Measurements from ENCODE around the gene KIAA0513. TPM values are rescaled to one million over a fixed set of nuclear protein-coding genes. Genes with fewer than 3 reads are reported as not detected.

The KIAA0513 gene
- total RNA-seq, 2 donors from 2014 or later, result 14.7 to 15.8 TPM

DNA sequence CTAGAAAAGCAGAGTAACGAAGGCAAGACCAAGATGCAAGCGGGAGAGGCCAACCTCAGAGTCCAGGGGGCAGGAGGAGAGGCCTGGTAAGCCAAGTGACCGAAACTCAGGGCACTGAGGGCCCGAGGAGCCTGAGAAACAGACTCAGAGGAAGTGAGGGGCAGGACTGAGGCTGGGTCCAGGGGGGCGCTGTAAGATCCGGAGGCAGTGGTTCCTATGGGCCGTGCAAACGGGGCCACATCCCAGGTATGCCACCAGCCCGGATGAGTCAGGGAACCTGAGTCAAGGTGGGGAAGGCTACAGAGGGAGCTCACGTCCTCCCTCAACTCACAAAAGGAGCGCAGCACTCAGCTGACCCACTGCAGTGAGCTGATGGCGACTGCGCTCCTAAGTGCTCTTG lies 24.5 kb upstream of the KIAA0513 start:
- intact Hi-C loops (cut with DNase I), result no loop called here

GRCh38 chr16:85003725-85004586 lies 23.6 kb upstream of the KIAA0513 start:
- intact Hi-C loops (cut with DNase I), result no loop called here
- peak; percentile 58 for DNase-seq (ENCODE audit: low spot score)

More for the DNA sequence above, 24.5 kb upstream of the KIAA0513 start:
- no peak for DNase-seq (ENCODE audit: low spot score)

DNA sequence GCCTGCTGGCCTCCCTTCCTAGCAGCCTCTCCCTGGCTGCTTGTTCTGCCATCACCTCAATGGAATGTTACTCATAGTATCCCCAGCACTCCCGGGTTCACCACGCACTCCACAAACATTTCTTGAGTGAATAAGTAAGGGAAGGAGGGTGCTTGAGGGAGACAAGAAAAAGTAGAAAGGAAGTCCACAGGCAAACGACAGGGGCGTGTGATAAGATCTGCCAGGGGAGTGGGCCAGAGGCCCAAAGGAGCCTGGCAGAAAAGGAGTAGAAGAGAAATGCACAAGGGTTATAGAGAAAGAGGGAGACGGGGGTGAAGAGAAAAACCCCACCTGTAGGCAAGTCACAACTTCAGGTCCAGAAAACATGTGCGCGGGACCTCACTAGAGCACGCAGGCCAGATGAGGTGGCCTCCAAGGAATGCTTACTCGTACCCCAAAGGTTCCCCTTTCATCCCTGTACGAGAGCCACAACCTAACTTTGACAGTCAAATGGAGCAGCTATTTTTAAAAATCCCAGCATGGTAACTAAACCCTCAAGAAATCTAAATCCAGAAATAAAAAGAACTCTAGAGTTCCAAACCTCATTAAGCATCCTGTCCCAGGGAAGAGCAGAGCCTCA lies 22.9 kb upstream of the KIAA0513 start:
- intact Hi-C loops (cut with DNase I), result no loop called here
- no peak for DNase-seq (ENCODE audit: low spot score)

GRCh38 chr16:85005285-85006069 lies 22.1 kb upstream of the KIAA0513 start:
- intact Hi-C loops (cut with DNase I), result no loop called here
- DNase-seq (ENCODE audit: low spot score), result no peak

GRCh38 chr16:85006639-85007038 lies 21.0 kb upstream of the KIAA0513 start:
- intact Hi-C loops (cut with DNase I), result no loop called here
- DNase-seq (ENCODE audit: low spot score), result no peak

DNA sequence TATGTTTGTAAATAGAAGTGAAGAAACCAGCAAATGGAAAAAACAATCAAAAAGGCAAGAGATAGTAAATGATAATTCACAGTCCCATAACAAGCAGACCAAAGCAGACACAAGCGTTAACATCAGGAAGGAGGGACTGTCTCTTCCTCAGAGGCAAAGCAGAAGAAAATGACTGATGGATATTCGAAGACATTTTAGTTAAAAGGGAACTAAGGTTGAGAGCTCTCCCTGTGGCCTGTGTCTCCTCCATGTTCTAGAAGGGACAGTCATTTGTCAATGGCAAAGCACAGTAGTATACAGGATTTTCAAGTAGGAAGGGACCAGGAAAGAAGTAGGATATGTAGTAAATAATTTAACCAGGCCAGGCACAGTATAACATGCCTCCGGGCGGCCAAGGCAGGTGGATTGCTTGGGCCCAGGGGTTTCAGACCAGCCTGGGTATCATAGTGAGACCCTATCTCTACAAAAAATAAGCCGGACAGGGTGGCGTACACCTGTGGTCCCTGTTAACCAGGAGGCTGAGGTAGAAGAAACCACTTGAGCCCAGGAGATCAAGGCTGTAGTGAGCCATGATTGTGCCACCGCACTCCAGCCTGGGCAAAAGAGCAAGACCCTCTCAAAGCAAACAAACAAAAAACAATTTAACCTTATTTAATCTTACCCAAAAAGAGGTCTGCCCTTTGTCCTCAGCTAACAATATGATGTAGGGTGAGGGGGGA lies 19.9 kb upstream of the KIAA0513 start:
- no peak for DNase-seq (ENCODE audit: low spot score)
- intact Hi-C loops (cut with DNase I), result no loop called here

DNA sequence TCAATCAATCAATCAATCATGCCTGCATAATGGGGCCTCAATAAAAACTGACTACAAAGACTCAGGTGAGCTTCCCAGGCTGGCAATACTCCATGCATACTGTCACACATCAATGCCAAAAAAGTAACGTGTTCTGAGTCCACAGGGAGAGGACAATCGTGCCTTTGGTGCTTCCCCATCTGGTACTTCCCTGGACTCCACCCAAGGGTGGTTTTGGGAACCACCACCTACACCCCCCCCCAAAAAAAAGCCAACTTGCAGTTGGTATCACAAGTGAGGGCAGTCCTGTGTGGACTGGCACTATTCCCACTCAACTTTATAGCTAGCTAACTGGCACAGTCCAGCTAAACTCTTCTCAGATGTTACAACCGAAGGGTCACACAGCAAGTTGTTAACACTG lies 19.3 kb upstream of the KIAA0513 start:
- intact Hi-C loops (cut with DNase I), result no loop called here
- DNase-seq (ENCODE audit: low spot score), result no peak

GRCh38 chr16:85010446-85010930 lies 17.1 kb upstream of the KIAA0513 start:
- intact Hi-C loops (cut with DNase I), result no loop called here
- no peak for DNase-seq (ENCODE audit: low spot score)

GRCh38 chr16:85010931-85011845 lies 16.4 kb upstream of the KIAA0513 start, which contains the start of gene ZDHHC7:
Gene ZDHHC7, minus strand, starts transcription at chr16:85011535. Its CDS starts 20,917 bp downstream, at chr16:84990618.
- intact Hi-C loops (cut with DNase I), result no loop called here
- DNase-seq (ENCODE audit: low spot score), result peak; percentile 97

- intact Hi-C loops (cut with DNase I), result no loop called here
- DNase-seq (ENCODE audit: low spot score), result no peak
These were observed 15.7 kb upstream of the KIAA0513 start for GRCh38 chr16:85011846-85012284.

GRCh38 chr16:85014311-85014710 lies 13.3 kb upstream of the KIAA0513 start:
- DNase-seq (ENCODE audit: low spot score), result no peak
- intact Hi-C loops (cut with DNase I), result no loop called here

DNA sequence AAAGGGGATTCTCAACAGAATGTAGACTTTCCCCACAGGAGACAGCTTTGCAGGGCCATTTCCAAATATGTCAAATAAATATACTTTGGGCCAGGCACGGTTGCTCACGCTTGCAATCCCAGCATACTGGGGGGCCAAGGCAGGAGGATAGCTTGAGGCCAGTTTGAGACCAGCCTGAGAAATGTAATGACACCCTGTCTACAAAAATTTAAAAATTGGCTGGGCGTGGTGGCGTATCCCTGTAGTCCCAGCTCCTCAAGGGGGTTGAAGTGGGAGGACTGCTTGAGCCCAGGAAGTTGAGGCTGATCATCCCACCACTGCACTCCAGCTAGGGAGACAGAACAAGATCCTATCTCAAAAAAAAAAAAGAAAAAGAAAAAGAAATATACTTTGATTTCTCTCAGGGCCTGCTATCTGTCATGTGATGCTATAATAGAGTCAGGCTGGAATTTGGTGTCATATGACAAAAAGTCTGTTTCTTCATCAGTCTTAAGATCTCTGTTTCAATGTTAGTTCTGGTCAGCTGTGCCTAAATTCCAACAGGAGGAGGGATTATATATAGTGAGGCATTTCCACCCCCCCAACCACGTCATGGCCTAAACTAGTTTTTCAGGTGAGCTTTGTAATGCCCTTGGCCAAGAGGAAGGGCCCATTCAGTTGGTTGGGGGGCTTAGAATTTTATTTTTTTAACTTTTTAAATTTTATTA lies 12.0 kb upstream of the KIAA0513 start:
- intact Hi-C loops (cut with DNase I), result no loop called here

DNA sequence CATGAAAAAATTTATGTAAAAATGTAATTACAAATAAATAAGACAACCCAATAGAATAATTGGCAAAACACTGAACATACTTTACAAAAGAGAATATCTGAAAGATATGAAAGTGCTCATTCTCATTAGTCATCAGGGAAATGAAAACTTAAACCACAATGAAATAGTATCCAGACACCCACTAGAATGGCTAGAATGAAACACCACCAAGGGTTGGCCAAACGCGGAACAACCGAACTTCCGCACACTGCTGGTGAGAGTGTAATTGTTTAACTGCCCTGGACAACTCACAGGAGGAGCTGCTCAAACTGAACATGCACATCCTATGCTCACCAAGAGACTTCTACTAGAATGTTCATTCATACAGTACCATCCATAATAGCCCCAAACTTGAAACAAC lies 10.4 kb upstream of the KIAA0513 start:
- intact Hi-C loops (cut with DNase I), result no loop called here
- peak; percentile 79 for DNase-seq (ENCODE audit: low spot score)

More for the DNA sequence above, 12.0 kb upstream of the KIAA0513 start:
- no peak for DNase-seq (ENCODE audit: low spot score)

GRCh38 chr16:85017633-85018032 lies 10.0 kb upstream of the KIAA0513 start:
- intact Hi-C loops (cut with DNase I), result no loop called here
- DNase-seq (ENCODE audit: low spot score), result peak; percentile 15

DNA sequence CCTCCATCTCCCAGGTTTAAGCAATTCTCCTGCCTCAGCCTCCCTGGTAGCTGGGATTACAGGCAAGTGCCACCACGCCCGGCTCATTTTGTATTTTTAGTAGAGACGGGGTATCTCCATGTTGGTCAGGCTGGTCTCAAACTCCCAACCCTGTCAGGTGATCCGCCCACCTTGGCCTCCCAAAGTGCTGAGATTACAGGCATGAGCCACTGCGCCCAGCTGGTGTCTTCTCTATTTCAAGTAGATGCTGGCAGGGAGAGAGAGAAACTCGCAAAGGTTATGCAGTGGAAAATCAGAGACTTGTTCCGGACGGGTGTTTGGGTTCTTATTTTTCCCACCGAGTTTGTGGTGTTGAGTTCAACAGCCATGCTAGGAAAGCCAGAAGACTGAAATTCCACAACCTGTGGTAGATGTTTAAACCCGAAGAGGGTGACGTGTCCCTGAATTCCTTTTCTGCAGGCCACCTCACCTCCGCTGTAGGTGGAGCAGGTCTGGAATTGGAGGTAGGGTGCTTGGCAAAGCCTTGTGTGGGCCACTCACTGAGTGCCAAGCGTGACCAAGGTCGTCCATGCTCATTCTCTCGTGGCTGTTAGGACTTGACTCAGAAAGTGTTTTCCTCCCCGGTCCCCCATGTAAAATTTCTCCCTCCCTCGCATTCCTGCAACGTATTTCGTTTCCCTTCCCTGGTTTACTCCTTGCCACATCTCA lies 8.9 kb upstream of the KIAA0513 start:
- peak; percentile 45 for DNase-seq (ENCODE audit: low spot score)
- intact Hi-C loops (cut with DNase I), result no loop called here

- intact Hi-C loops (cut with DNase I), result no loop called here
- DNase-seq (ENCODE audit: low spot score), result peak; percentile 78
These were observed 7.8 kb upstream of the KIAA0513 start for GRCh38 chr16:85019659-85020245.
